ENCODE data around the gene LRRC56.
"Not testable (repeated sequence)": the region's sequence is repeated elsewhere in the genome, so short reads cannot be mapped to it uniquely, and the experiment has no call there.

LRRC56 gene

GRCh38 chr11:560305-561147 lies 23.2 kb downstream of the LRRC56 start, which contains the start of the genes LMNTD2 and RASSF7:
TSS of gene LMNTD2 (minus strand) at chr11:560738. CDS start at chr11:560716, 22 bp downstream.
TSS of gene RASSF7 (plus strand) at chr11:560970. CDS start at chr11:561769, 799 bp downstream.
- DNase-seq: peak; percentile 73 to 83

- peak in 1 of 2 donors; percentile 10 for DNase-seq
These were observed 24.0 kb downstream of the LRRC56 start for GRCh38 chr11:561148-562003.

- DNase-seq: no peak
These were observed 24.8 kb downstream of the LRRC56 start for GRCh38 chr11:562046-562645.

- no peak for DNase-seq
These were observed 25.9 kb downstream of the LRRC56 start for GRCh38 chr11:563066-563811.

GRCh38 chr11:563812-564578 lies 26.7 kb downstream of the LRRC56 start:
- no peak for DNase-seq

GRCh38 chr11:565921-566509 lies 28.7 kb downstream of the LRRC56 start:
- no peak for DNase-seq

- no peak for DNase-seq
These were observed 29.8 kb downstream of the LRRC56 start for GRCh38 chr11:567011-567628.

- DNase-seq: no peak
These were observed 30.4 kb downstream of the LRRC56 start for GRCh38 chr11:567629-568292.

GRCh38 chr11:568306-569157 lies 31.2 kb downstream of the LRRC56 start:
- DNase-seq: peak; percentile 60 to 69

GRCh38 chr11:569158-569885 lies 32.0 kb downstream of the LRRC56 start:
- no peak for DNase-seq

GRCh38 chr11:571802-572185 lies 34.5 kb downstream of the LRRC56 start:
- DNase-seq: no peak

- no peak for DNase-seq
These were observed 35.9 kb downstream of the LRRC56 start for GRCh38 chr11:573146-573759.

- not testable (repeated sequence) for DNase-seq
These were observed 36.8 kb downstream of the LRRC56 start for GRCh38 chr11:574031-574570.

GRCh38 chr11:574632-575312 lies 37.4 kb downstream of the LRRC56 start:
- DNase-seq: no peak

- DNase-seq: no peak
These were observed 38.1 kb downstream of the LRRC56 start for GRCh38 chr11:575313-575995.

GRCh38 chr11:575996-576768 lies 38.9 kb downstream of the LRRC56 start, which contains the start of gene PHRF1:
TSS of gene PHRF1 (plus strand) at chr11:576470. CDS start at chr11:581513, 5,043 bp downstream.
- DNase-seq: peak; percentile 93 to 96
